H1 (cell line): ENCODE measurements around the gene HOXC13. TPM values are rescaled to one million over a fixed set of nuclear protein-coding genes. Genes with fewer than 3 reads are reported as not detected.

Experiments
- CTCF ChIA-PET: fragments of 300-600 bp; sonication (Branson Sonifier 250); formaldehyde crosslinking; loops from one replicate; lab custom pipeline; 2021; ENCODE audit not compliant: partially characterized antibody; lab: Charles Lee
- POLR2A ChIA-PET: fragments of 300-600 bp; sonication (Branson Sonifier 250); formaldehyde crosslinking; loops from one replicate; lab custom pipeline; 2021; ENCODE audit warnings: inconsistent platforms; ENCODE audit not compliant: partially characterized antibody; lab: Charles Lee
- DNase-seq, 2 experiments: peaks; one replicate each; pipeline versions ENCODE4 v3.0.0 to v3.0.0-alpha.2; 2010 to 2022; ENCODE audit warnings: low spot score in 2 of 2, low read depth in 1 of 2, mixed read lengths in 1 of 2
- FAIRE-seq: peaks from 2 replicates; lab custom pipeline; 2011; peaks lifted over from hg19 to GRCh38; lab: Jason Lieb, UNC
- H2AFZ ChIP-seq: 2 replicates; pipeline ENCODE4 v1.8.1; 2012; ENCODE audit warnings: low read length, inconsistent platforms
- H2AK5ac ChIP-seq: 2 replicates; pipeline ENCODE4 v1.6.1; 2013; ENCODE audit warnings: low read depth, low read length
- H2BK120ac ChIP-seq: replicated peaks from 2 replicates; pipeline ENCODE3; 2013; ENCODE audit warnings: low read depth, low read length, inconsistent platforms
- H2BK12ac ChIP-seq: 2 replicates; pipeline ENCODE4 v1.6.1; 2013; ENCODE audit warnings: low read depth, low read length
- H2BK15ac ChIP-seq: 2 replicates; pipeline ENCODE4 v1.6.1; 2013; ENCODE audit warnings: low read length
- H2BK20ac ChIP-seq: 2 replicates; pipeline ENCODE4 v1.6.1; 2013; ENCODE audit warnings: low read length
- H2BK5ac ChIP-seq: 2 replicates; pipeline ENCODE4 v1.6.1; 2013; ENCODE audit warnings: low read depth, low read length
- H3K14ac ChIP-seq: 2 replicates; pipeline ENCODE4 v1.6.1; 2013; ENCODE audit warnings: inconsistent platforms; ENCODE audit not compliant: insufficient read length
- H3K18ac ChIP-seq: 2 replicates; pipeline ENCODE4 v1.6.1; 2013; ENCODE audit warnings: low read length; ENCODE audit errors: extremely low read depth
- H3K23ac ChIP-seq: 2 replicates; pipeline ENCODE4 v1.6.1; 2013; ENCODE audit warnings: inconsistent platforms; ENCODE audit not compliant: insufficient read length
- H3K23me2 ChIP-seq: 2 replicates; pipeline ENCODE4 v1.6.1; 2013; ENCODE audit warnings: low read depth, low read length
- H3K27ac ChIP-seq: 2 replicates; pipeline ENCODE4 v1.6.1; 2011; ENCODE audit warnings: low read depth, low read length, inconsistent platforms
- H3K27me3 ChIP-seq, 4 experiments: replicated peaks in 1 of 4; 1 replicate in 1 of 4; 2 replicates in 3 of 4; pipeline versions ENCODE4 v1.6.1 to v1.8.1; 2011 to 2013; ENCODE audit warnings: low read length in 3 of 4, mild to moderate bottlenecking in 3 of 4, inconsistent platforms in 2 of 4, mixed read lengths in 2 of 4, moderate library complexity in 1 of 4; ENCODE audit not compliant: control insufficient read depth in 3 of 4, insufficient read depth in 3 of 4; ENCODE audit errors: extremely low read depth in 1 of 4
- H3K36me3 ChIP-seq, 4 experiments: 2 replicates each; pipeline versions ENCODE4 v1.6.1 to v1.8.1; 2011 to 2013; ENCODE audit warnings: mild to moderate bottlenecking in 4 of 4, low read length in 3 of 4, moderate library complexity in 2 of 4, control low read depth in 1 of 4, inconsistent platforms in 1 of 4; ENCODE audit not compliant: insufficient read depth in 4 of 4, control insufficient read depth in 2 of 4
- H3K4ac ChIP-seq: replicated peaks from 2 replicates; pipeline ENCODE3; 2013; ENCODE audit warnings: low read length, low read depth, mixed read lengths, inconsistent platforms; ENCODE audit not compliant: insufficient read length
- H3K4me1 ChIP-seq, 4 experiments: replicated peaks in 1 of 4; 1 replicate in 1 of 4; 2 replicates in 3 of 4; pipeline versions ENCODE4 v1.6.1 to v1.8.1; 2011 to 2013; ENCODE audit warnings: low read length in 3 of 4, inconsistent platforms in 2 of 4, mixed read lengths in 1 of 4; ENCODE audit not compliant: insufficient read depth in 4 of 4, control insufficient read depth in 3 of 4
- H3K4me2 ChIP-seq, 2 experiments: 2 replicates each; pipeline versions ENCODE4 v1.6.1 to v1.8.1; 2011 to 2013; ENCODE audit warnings: low read depth in 2 of 2, low read length in 2 of 2, control low read depth in 1 of 2, inconsistent platforms in 1 of 2, mild to moderate bottlenecking in 1 of 2; ENCODE audit not compliant: insufficient read depth in 1 of 2
- H3K4me3 ChIP-seq, 4 experiments: fragments of 200-600, 300-600 bp in 1 of 4; sonication (generic), shearing (Covaris generic), sonication (Bioruptor Twin) in 1 of 4; 2 replicates each; pipeline versions ENCODE4 v1.5.1 to v1.8.1; 2011 to 2016; ENCODE audit warnings: low read length in 4 of 4, low read depth in 3 of 4, control low read depth in 2 of 4, inconsistent platforms in 2 of 4, mild to moderate bottlenecking in 2 of 4, mixed read lengths in 1 of 4, moderate library complexity in 1 of 4; ENCODE audit not compliant: insufficient read depth in 2 of 4; ENCODE audit errors: extremely low read depth in 1 of 4
- H3K56ac ChIP-seq: replicated peaks from 2 replicates; pipeline ENCODE3; 2013; ENCODE audit warnings: low read depth, mild to moderate bottlenecking, mixed read lengths, low read length, inconsistent platforms; ENCODE audit not compliant: insufficient read length
- H3K79me1 ChIP-seq: 2 replicates; pipeline ENCODE4 v1.6.1; 2013; ENCODE audit warnings: low read depth, low read length, control low read depth
- H3K79me2 ChIP-seq, 2 experiments: 2 replicates each; pipeline versions ENCODE4 v1.6.1 to v1.8.1; 2012 to 2013; ENCODE audit warnings: low read length in 2 of 2, mild to moderate bottlenecking in 2 of 2, inconsistent platforms in 1 of 2; ENCODE audit not compliant: insufficient read depth in 2 of 2, control insufficient read depth in 1 of 2
- H3K9ac ChIP-seq, 4 experiments: replicated peaks in 1 of 4; 1 replicate in 1 of 4; 2 replicates in 3 of 4; pipeline versions ENCODE4 v1.6.1 to v1.8.1; 2011 to 2013; ENCODE audit warnings: low read depth in 3 of 4, low read length in 3 of 4, control low read depth in 2 of 4, mild to moderate bottlenecking in 2 of 4, moderate library complexity in 2 of 4, inconsistent platforms in 1 of 4; ENCODE audit errors: extremely low read depth in 1 of 4
- H3K9me3 ChIP-seq, 2 experiments: 2 replicates each; pipeline versions ENCODE4 v1.6.1 to v1.8.1; 2012 to 2013; ENCODE audit warnings: mild to moderate bottlenecking in 2 of 2, moderate library complexity in 2 of 2, control low read depth in 1 of 2, inconsistent platforms in 1 of 2, low read depth in 1 of 2, low read length in 1 of 2, mixed read lengths in 1 of 2; ENCODE audit not compliant: insufficient read depth in 2 of 2
- H4K20me1 ChIP-seq, 2 experiments: replicated peaks in 1 of 2; 2 replicates each; pipeline versions ENCODE3 to v1.8.1; 2011 to 2013; ENCODE audit warnings: inconsistent platforms in 2 of 2, low read length in 2 of 2, mild to moderate bottlenecking in 1 of 2; ENCODE audit not compliant: insufficient read depth in 2 of 2, control insufficient read depth in 1 of 2
- H4K5ac ChIP-seq: 2 replicates; pipeline ENCODE4 v1.6.1; 2013; ENCODE audit warnings: low read length, low read depth, mixed read lengths, inconsistent platforms; ENCODE audit not compliant: insufficient read length
- H4K8ac ChIP-seq: 2 replicates; pipeline ENCODE4 v1.8.0; 2013; ENCODE audit warnings: mild to moderate bottlenecking, moderate library complexity, low read length, inconsistent platforms; ENCODE audit not compliant: insufficient read depth; ENCODE audit errors: extremely low read depth
- H4K91ac ChIP-seq: replicated peaks from 2 replicates; pipeline ENCODE3; 2013; ENCODE audit warnings: low read length, mixed read lengths, inconsistent platforms; ENCODE audit not compliant: insufficient read length
- BACH1 ChIP-seq: IDR thresholded peaks from 2 replicates; pipeline ENCODE4 v1.6.1; 2012; ENCODE audit warnings: low read length, improper control_type of control experiment
- CHD2 ChIP-seq: IDR thresholded peaks from 2 replicates; pipeline ENCODE4 v1.6.1; 2012; ENCODE audit warnings: low read length, improper control_type of control experiment
- EP300 ChIP-seq, 2 experiments: IDR thresholded peaks; 1 replicate in 1 of 2; 2 replicates in 1 of 2; pipeline ENCODE4 v1.6.1; 2011 to 2012; ENCODE audit warnings: low read depth in 2 of 2, low read length in 2 of 2, mild to moderate bottlenecking in 2 of 2, borderline replicate concordance in 1 of 2, inconsistent platforms in 1 of 2, moderate library complexity in 1 of 2
- EZH2 ChIP-seq: fragments of 200-600 bp; sonication (generic); IDR thresholded peaks from 2 replicates; pipeline ENCODE4 v1.7.1; 2012; ENCODE audit warnings: low read depth, mild to moderate bottlenecking, moderate library complexity, low read length, inconsistent platforms; ENCODE audit not compliant: severe bottlenecking
- GTF2F1 ChIP-seq: IDR thresholded peaks from 2 replicates; pipeline ENCODE4 v1.6.1; 2012; ENCODE audit warnings: low read depth, low read length, improper control_type of control experiment, borderline replicate concordance
- KDM4A ChIP-seq: IDR thresholded peaks from one replicate; pipeline ENCODE4 v1.7.1; 2012; ENCODE audit warnings: low read depth, mild to moderate bottlenecking, moderate library complexity, low read length, inconsistent platforms; ENCODE audit not compliant: severe bottlenecking
- RAD21 ChIP-seq, 2 experiments: IDR thresholded peaks in 1 of 2; conservative IDR thresholded peaks in 1 of 2; 2 replicates each; pipeline ENCODE4 v1.6.1; 2011; ENCODE audit warnings: low read depth in 2 of 2, low read length in 2 of 2, improper control_type of control experiment in 1 of 2, inconsistent platforms in 1 of 2, mild to moderate bottlenecking in 1 of 2, moderate library complexity in 1 of 2
- SP4 ChIP-seq: IDR thresholded peaks from 2 replicates; pipeline ENCODE4 v1.6.1; 2012; ENCODE audit warnings: low read length, inconsistent platforms
- TAF7 ChIP-seq: optimal IDR thresholded peaks from 2 replicates; pipeline ENCODE3; 2011; ENCODE audit warnings: low read depth, mild to moderate bottlenecking, inconsistent platforms, low read length, moderate library complexity, borderline replicate concordance
- TCF12 ChIP-seq: IDR thresholded peaks from 2 replicates; pipeline ENCODE4 v1.6.1; 2011; ENCODE audit warnings: low read depth, mild to moderate bottlenecking, low read length
- WGBS, 2 experiments: shearing (Covaris generic) in 1 of 2; methylation state at CpG; one replicate each; pipeline versions ENCODE4 v1.1.6 to v1.1.7; 2013 to 2015; ENCODE audit warnings: low lambda C conversion rate in 2 of 2, mixed read lengths in 2 of 2, inconsistent platforms in 1 of 2, low coverage in 1 of 2, missing lambda C conversion rate in 1 of 2; ENCODE audit not compliant: insufficient replicate concordance in 2 of 2, insufficient coverage in 1 of 2, insufficient read length in 1 of 2; ENCODE audit errors: extremely low coverage in 1 of 2, missing lambda C conversion rate in 1 of 2; 5-methylcytosine and 5-hydroxymethylcytosine counted together
- polyA plus RNA-seq, 7 experiments: library from polyadenylated mRNA; depleted of rRNA in 3 of 7; stranded (reverse) in 5 of 7; unstranded in 2 of 7; fragments of >200 nt in 5 of 7; fragments of 200-250 nt in 2 of 7; gene quantifications; 1 replicate in 5 of 7; 2 replicates in 1 of 7; 4 replicates in 1 of 7; pipeline versions ENCODE4 v1.2.1 to v1.2.3, GENCODE V29; 2011 to 2013; ENCODE audit warnings: missing spikeins in 2 of 7, mixed read lengths in 2 of 7
- total RNA-seq: library from RNA; stranded (reverse); fragmentation: NEBNext Ultra II Directional; extraction: Animal tissue kit (Norgen Biotek cat#: 25700); gene quantifications from 2 replicates; pipeline ENCODE4 v1.2.1, GENCODE V29; 2021

HOXC13 gene
- total and polyA plus RNA-seq, 2 of the 8 experiments (the other 6 are each of a cell fraction or from before 2014, with no cell fraction given): 0.02 TPM; not detected in 1

DNA sequence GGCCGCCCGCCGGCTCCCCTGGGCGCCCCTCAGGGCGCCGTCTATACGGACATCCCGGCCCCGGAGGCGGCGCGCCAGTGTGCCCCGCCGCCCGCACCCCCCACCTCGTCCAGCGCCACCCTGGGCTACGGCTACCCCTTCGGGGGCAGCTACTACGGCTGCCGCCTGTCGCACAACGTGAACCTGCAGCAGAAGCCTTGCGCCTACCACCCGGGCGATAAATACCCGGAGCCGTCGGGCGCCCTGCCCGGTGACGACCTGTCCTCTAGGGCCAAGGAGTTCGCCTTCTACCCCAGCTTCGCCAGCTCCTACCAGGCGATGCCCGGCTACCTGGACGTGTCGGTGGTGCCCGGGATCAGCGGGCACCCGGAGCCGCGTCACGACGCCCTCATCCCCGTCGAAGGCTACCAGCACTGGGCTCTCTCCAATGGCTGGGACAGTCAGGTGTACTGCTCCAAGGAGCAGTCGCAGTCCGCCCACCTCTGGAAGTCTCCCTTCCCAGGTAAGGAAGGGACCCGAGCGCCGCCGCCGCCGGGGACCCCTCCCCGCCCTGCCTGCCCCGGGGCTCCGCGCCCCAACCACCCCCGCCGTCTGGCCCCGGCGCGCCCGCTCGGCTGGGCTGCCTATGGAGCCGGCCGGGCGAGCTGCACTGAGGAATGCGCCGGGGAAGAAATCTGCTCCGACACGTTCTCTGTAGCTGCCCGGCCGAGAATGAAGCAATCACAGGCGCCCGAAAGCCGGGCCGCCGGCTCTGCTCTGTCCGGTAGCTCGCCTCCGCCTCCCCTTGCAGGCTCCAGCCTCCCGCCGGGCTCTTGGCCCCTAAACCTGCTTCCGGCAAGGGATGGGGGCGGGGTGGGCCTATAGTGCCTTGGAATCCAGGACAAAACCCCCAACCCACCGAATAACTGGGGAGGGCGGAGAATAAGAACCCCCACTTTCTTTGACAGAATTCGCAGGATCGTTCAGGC, 794 bp downstream of the HOXC13 start:
- Histone ChIP-seq H3K4me1 (peaks cover 0 to 6% (median 5%) of the 10 kb centered on the region in 4 experiments; a peak in 4 of 7 replicates), H2BK15ac (no peak overlapping the region), H3K4me3 (peak overlapping the region in 1 of 4 experiments; percentile 48; a peak in 2 of 8 replicates), H2AFZ (no peak overlapping the region), H2AK5ac (no peak overlapping the region), H3K18ac (no peak overlapping the region; the same call in none of the 2 replicates), H3K4ac (no peak overlapping the region), H3K27me3 (peaks cover 90 to 100% (median 97%) of the 10 kb centered on the region in 4 experiments), H2BK20ac (no peak overlapping the region), H3K27ac (no peak overlapping the region), H3K23me2 (no peaks in the 10 kb centered on the region), H3K79me2 (no peaks in the 10 kb centered on the region), H3K56ac (no peak overlapping the region), H4K5ac (no peak overlapping the region), H3K9me3 (no peaks in the 10 kb centered on the region), H3K4me2 (peak overlapping the region; percentile 52 to 53), H4K91ac (no peak overlapping the region), H2BK120ac (no peak overlapping the region), H3K9ac (no peak overlapping the region), H3K36me3 (peaks cover 0 to 6% (median 0%) of the 10 kb centered on the region in 4 experiments; a peak in 1 of 8 replicates), H4K20me1 (peaks cover 12 to 25% of the 10 kb centered on the region in 2 experiments), H3K79me1 (no peaks in the 10 kb centered on the region), H4K8ac (peak overlapping the region; percentile 63; the same call in 1 of the 2 replicates), H2BK12ac (peak overlapping the region; percentile 50; the same call in 1 of the 2 replicates), H3K23ac (no peak overlapping the region), H2BK5ac (peak overlapping the region; percentile 35; the same call in 1 of the 2 replicates), H3K14ac (no peak overlapping the region)
- ChIA-PET POLR2A (interaction anchor here (0.9 to 3.0 kb wide), 7 partner anchors 13 to 277 kb away, joined by 3 to 12 read pairs (median 3); no protein-coding TSS in a partner anchor), CTCF (interaction anchor here (0.6 to 2.5 kb wide), 15 partner anchors 11 to 276 kb away, joined by 3 to 9 read pairs (median 4); no protein-coding TSS in a partner anchor)
- FAIRE-seq (no peak), DNase-seq (peak in 1 of 2 experiments; percentile 74)
- WGBS, 2 experiments: 9% methylated on average over 62 of the region's 91 CpGs; no CpG with 5 or more reads in 1 of the 2 experiments
- TF ChIP-seq SP4 (no peak), TCF12 (0 out of 2 replicates have a peak, but pooled peaks have one; percentile 38), CHD2 (no peak), EZH2 (peak; percentile 93), GTF2F1 (no peak), KDM4A (peak; percentile 24), TAF7 (no peak), RAD21 (IDR thresholded peaks at IDR 0.05 in 1 of 2, conservative IDR thresholded peaks at IDR 0.05 in 1 of 2; ENCODE audit: low read depth in 2 of 2, low read length in 2 of 2) (no peak), EP300 (IDR thresholded peaks at IDR 0.05; ENCODE audit: borderline replicate concordance in 1 of 2, low read depth in 2 of 2, low read length in 2 of 2) (no peak), BACH1 (no peak)
